ENCODE results near the gene PPP1R26.

DNA sequence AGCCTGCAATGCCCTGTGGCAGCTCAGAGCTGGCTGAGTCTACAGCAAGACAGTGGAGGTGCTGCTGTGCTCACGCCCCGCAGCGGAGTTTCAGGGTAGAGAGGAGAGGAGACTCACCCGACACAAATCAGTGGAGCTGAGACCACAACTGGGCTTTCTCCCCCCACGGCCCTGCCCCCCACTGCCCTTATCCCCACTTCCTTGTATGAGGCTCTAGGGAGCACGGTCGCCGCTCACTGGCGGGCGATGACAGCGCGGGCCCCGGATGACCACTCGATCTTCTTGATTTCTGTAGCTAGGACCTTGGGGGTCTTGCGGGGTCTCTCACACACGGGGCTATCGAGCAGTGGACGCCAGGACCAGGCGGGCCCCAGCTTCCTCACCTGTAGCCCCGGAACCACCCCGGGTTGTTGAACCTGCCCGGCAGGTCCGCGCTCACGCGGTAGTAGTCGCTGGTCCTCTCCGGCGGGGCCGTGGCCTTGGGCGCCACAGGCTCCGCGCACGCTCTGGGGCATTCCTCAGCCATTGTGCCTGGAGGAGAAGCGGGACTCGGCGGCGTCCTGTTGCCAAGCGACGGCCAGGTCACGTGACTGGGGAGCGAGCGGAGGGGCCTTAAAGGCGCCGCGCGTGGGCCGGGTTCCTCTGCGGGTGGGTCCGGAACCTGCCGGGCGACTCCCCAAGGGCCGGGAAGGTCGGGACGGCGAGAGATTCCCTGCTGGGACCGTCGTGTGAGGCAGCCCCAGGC lies 19.9 kb downstream of the PPP1R26 start:
- TF ChIP-seq, protein P1, sequence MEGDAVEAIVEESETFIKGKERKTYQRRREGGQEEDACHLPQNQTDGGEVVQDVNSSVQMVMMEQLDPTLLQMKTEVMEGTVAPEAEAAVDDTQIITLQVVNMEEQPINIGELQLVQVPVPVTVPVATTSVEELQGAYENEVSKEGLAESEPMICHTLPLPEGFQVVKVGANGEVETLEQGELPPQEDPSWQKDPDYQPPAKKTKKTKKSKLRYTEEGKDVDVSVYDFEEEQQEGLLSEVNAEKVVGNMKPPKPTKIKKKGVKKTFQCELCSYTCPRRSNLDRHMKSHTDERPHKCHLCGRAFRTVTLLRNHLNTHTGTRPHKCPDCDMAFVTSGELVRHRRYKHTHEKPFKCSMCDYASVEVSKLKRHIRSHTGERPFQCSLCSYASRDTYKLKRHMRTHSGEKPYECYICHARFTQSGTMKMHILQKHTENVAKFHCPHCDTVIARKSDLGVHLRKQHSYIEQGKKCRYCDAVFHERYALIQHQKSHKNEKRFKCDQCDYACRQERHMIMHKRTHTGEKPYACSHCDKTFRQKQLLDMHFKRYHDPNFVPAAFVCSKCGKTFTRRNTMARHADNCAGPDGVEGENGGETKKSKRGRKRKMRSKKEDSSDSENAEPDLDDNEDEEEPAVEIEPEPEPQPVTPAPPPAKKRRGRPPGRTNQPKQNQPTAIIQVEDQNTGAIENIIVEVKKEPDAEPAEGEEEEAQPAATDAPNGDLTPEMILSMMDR (IDR thresholded peaks at IDR 0.05): no peak
- no peak for TF ChIP-seq POLR2A (IDR thresholded peaks at IDR 0.05)
